Neuronal stem cell (in vitro differentiated cells): ENCODE measurements around the gene LZTFL1.

Source experiments
- DNase-seq: peaks from one replicate; pipeline ENCODE4 v3.0.0-alpha.2; 2013; ENCODE audit warnings: low spot score
- H2AFZ ChIP-seq: one replicate; pipeline ENCODE4 v1.6.1; 2013; ENCODE audit warnings: mild to moderate bottlenecking, low read length, inconsistent platforms
- H2AK5ac ChIP-seq: 2 replicates; pipeline ENCODE4 v1.6.1; 2013; ENCODE audit warnings: low read depth, mild to moderate bottlenecking, inconsistent platforms, low read length, moderate library complexity, mixed read lengths
- H2BK120ac ChIP-seq: 2 replicates; pipeline ENCODE4 v1.6.1; 2013; ENCODE audit warnings: low read depth, mild to moderate bottlenecking, inconsistent platforms, low read length, moderate library complexity, mixed read lengths
- H2BK12ac ChIP-seq: one replicate; pipeline ENCODE4 v1.6.1; 2013; ENCODE audit warnings: low read length, inconsistent platforms
- H2BK15ac ChIP-seq: 2 replicates; pipeline ENCODE4 v1.6.1; 2013; ENCODE audit warnings: mild to moderate bottlenecking, low read length, inconsistent platforms, mixed read lengths
- H2BK5ac ChIP-seq: one replicate; pipeline ENCODE4 v1.6.1; 2013; ENCODE audit warnings: inconsistent platforms, mild to moderate bottlenecking, low read length, moderate library complexity
- H3K14ac ChIP-seq: one replicate; pipeline ENCODE4 v1.6.1; 2013; ENCODE audit warnings: low read length, inconsistent platforms
- H3K18ac ChIP-seq: 2 replicates; pipeline ENCODE4 v1.6.1; 2013; ENCODE audit warnings: low read length, inconsistent platforms
- H3K23ac ChIP-seq: 2 replicates; pipeline ENCODE4 v1.6.1; 2013; ENCODE audit warnings: low read depth, mild to moderate bottlenecking, mixed read lengths, low read length, inconsistent platforms; ENCODE audit not compliant: poor library complexity
- H3K27ac ChIP-seq: replicated peaks from 3 replicates; pipeline ENCODE4 v1.5.1; 2013; ENCODE audit warnings: low read length, inconsistent platforms
- H3K27me3 ChIP-seq, 3 experiments: 2 replicates each; pipeline ENCODE4 v1.6.1; 2013; ENCODE audit warnings: low read length in 3 of 3, mild to moderate bottlenecking in 2 of 3, inconsistent platforms in 1 of 3, low read depth in 1 of 3, mixed read lengths in 1 of 3, moderate library complexity in 1 of 3; ENCODE audit not compliant: control insufficient read depth in 3 of 3, insufficient read depth in 3 of 3
- H3K36me3 ChIP-seq, 2 donors: replicated peaks in 1 of 2; 2 replicates each; pipeline ENCODE4 v1.6.1; 2013; ENCODE audit warnings: low read length in 2 of 2; ENCODE audit not compliant: control insufficient read depth in 2 of 2, insufficient read depth in 2 of 2
- H3K4ac ChIP-seq: 2 replicates; pipeline ENCODE4 v1.6.1; 2013; ENCODE audit warnings: inconsistent platforms, mild to moderate bottlenecking, low read length, moderate library complexity
- H3K4me1 ChIP-seq, 2 donors: 1 replicate in 1 of 2; 2 replicates in 1 of 2; pipeline ENCODE4 v1.6.1; 2013; ENCODE audit warnings: low read length in 2 of 2, low read depth in 1 of 2; ENCODE audit not compliant: control insufficient read depth in 2 of 2, insufficient read depth in 1 of 2
- H3K4me2 ChIP-seq: one replicate; pipeline ENCODE4 v1.6.1; 2013; ENCODE audit warnings: mild to moderate bottlenecking, low read length, inconsistent platforms; ENCODE audit not compliant: insufficient read depth, poor library complexity, severe bottlenecking
- H3K4me3 ChIP-seq, 2 donors: 2 replicates each; pipeline ENCODE4 v1.5.1; 2013; ENCODE audit warnings: low read length in 2 of 2, mild to moderate bottlenecking in 2 of 2, inconsistent platforms in 1 of 2, moderate library complexity in 1 of 2
- H3K79me1 ChIP-seq: one replicate; pipeline ENCODE4 v1.6.1; 2013; ENCODE audit warnings: low read depth, mild to moderate bottlenecking, inconsistent platforms, low read length, moderate library complexity
- H3K9ac ChIP-seq: one replicate; pipeline ENCODE4 v1.6.1; 2013; ENCODE audit warnings: mild to moderate bottlenecking, low read depth, low read length, inconsistent platforms; ENCODE audit not compliant: poor library complexity
- H3K9me3 ChIP-seq, 2 donors: replicated peaks in 1 of 2; 2 replicates each; pipeline versions ENCODE3 to v1.6.1; 2013; ENCODE audit warnings: low read length in 2 of 2, mild to moderate bottlenecking in 2 of 2, inconsistent platforms in 1 of 2, low read depth in 1 of 2, mixed read lengths in 1 of 2, moderate library complexity in 1 of 2; ENCODE audit not compliant: control insufficient read depth in 2 of 2, insufficient read depth in 1 of 2
- H4K8ac ChIP-seq: one replicate; pipeline ENCODE4 v1.6.1; 2013; ENCODE audit warnings: low read depth, mild to moderate bottlenecking, inconsistent platforms, low read length, moderate library complexity
- H4K91ac ChIP-seq: one replicate; pipeline ENCODE4 v1.6.1; 2013; ENCODE audit warnings: low read length, low read depth, mild to moderate bottlenecking, inconsistent platforms; ENCODE audit not compliant: poor library complexity
- WGBS, 2 donors: extraction: QIAGEN DNeasy Blood & Tissue Kit; methylation state at CpG; one replicate each; pipeline ENCODE4 v1.1.7; 2013; ENCODE audit warnings: missing lambda C conversion rate in 2 of 2, mixed read lengths in 1 of 2; ENCODE audit not compliant: insufficient read length in 2 of 2, insufficient replicate concordance in 1 of 2; ENCODE audit errors: extremely low coverage in 2 of 2; 5-methylcytosine and 5-hydroxymethylcytosine counted together

Gene LZTFL1

GRCh38 chr3:45773714-45774449 lies 68.0 kb downstream of the LZTFL1 start:
- no peak overlapping the region for H3K27ac ChIP-seq
- no peak overlapping the region for H4K8ac ChIP-seq

More at GRCh38 chr3:45773714-45774449, 68.0 kb downstream of the LZTFL1 start:
- Histone ChIP-seq H3K23ac (no peak overlapping the region), H3K9ac (no peak overlapping the region), H3K14ac (no peak overlapping the region), H2BK5ac (no peak overlapping the region), H3K4me2 (no peak overlapping the region), H2BK120ac (no peak overlapping the region), H2AK5ac (no peak overlapping the region), H3K4ac (no peak overlapping the region), H3K9me3 (no peaks in the 10 kb centered on the region), H3K4me1 (no peaks in the 10 kb centered on the region), H3K18ac (no peak overlapping the region), H2BK15ac (no peak overlapping the region), H3K79me1 (no peaks in the 10 kb centered on the region), H4K91ac (no peak overlapping the region), H3K36me3 (no peaks in the 10 kb centered on the region), H3K27me3 (peaks cover 0 to 6% (median 0%) of the 10 kb centered on the region in 3 experiments), H2BK12ac (no peak overlapping the region), H3K4me3 (no peak overlapping the region), H2AFZ (no peak overlapping the region)
- WGBS, 2 donors, result no CpG with 5 or more reads among the region's 7 CpGs
- no peak for DNase-seq
